H1 (cell line): ENCODE data around the gene C11orf54. TPM values are rescaled to one million over a fixed set of nuclear protein-coding genes. Genes with fewer than 3 reads are reported as not detected.

Experiments
- SIN3A ChIP-seq, 2 experiments: IDR thresholded peaks in 1 of 2; conservative IDR thresholded peaks in 1 of 2; 2 replicates each; pipeline ENCODE4 v1.6.1; 2011 to 2012; ENCODE audit warnings: low read length in 2 of 2, improper control_type of control experiment in 1 of 2, low read depth in 1 of 2, mild to moderate bottlenecking in 1 of 2
- polyA plus RNA-seq, 7 experiments: library from polyadenylated mRNA; depleted of rRNA in 3 of 7; stranded (reverse) in 5 of 7; unstranded in 2 of 7; fragments of >200 nt in 5 of 7; fragments of 200-250 nt in 2 of 7; gene quantifications; 1 replicate in 5 of 7; 2 replicates in 1 of 7; 4 replicates in 1 of 7; pipeline versions ENCODE4 v1.2.1 to v1.2.3, GENCODE V29; 2011 to 2013; ENCODE audit warnings: missing spikeins in 2 of 7, mixed read lengths in 2 of 7
- total RNA-seq: library from RNA; stranded (reverse); fragmentation: NEBNext Ultra II Directional; extraction: Animal tissue kit (Norgen Biotek cat#: 25700); gene quantifications from 2 replicates; pipeline ENCODE4 v1.2.1, GENCODE V29; 2021
- TF ChIP-seq, protein P1 (sequence below): fragments of 300-600 bp; sonication (generic); IDR thresholded peaks from 2 replicates; pipeline ENCODE4 v1.7.1; 2012; ENCODE audit warnings: low read length, moderate library complexity, mild to moderate bottlenecking, inconsistent platforms; ENCODE audit not compliant: insufficient replicate concordance

The C11orf54 gene
- total and polyA plus RNA-seq, 2 of the 8 experiments (the other 6 are each of a cell fraction or from before 2014, with no cell fraction given): 14.7 to 24.5 TPM

GRCh38 chr11:93729129-93729616, 12.3 kb upstream of the C11orf54 start (continued):
- TF ChIP-seq, protein P1, sequence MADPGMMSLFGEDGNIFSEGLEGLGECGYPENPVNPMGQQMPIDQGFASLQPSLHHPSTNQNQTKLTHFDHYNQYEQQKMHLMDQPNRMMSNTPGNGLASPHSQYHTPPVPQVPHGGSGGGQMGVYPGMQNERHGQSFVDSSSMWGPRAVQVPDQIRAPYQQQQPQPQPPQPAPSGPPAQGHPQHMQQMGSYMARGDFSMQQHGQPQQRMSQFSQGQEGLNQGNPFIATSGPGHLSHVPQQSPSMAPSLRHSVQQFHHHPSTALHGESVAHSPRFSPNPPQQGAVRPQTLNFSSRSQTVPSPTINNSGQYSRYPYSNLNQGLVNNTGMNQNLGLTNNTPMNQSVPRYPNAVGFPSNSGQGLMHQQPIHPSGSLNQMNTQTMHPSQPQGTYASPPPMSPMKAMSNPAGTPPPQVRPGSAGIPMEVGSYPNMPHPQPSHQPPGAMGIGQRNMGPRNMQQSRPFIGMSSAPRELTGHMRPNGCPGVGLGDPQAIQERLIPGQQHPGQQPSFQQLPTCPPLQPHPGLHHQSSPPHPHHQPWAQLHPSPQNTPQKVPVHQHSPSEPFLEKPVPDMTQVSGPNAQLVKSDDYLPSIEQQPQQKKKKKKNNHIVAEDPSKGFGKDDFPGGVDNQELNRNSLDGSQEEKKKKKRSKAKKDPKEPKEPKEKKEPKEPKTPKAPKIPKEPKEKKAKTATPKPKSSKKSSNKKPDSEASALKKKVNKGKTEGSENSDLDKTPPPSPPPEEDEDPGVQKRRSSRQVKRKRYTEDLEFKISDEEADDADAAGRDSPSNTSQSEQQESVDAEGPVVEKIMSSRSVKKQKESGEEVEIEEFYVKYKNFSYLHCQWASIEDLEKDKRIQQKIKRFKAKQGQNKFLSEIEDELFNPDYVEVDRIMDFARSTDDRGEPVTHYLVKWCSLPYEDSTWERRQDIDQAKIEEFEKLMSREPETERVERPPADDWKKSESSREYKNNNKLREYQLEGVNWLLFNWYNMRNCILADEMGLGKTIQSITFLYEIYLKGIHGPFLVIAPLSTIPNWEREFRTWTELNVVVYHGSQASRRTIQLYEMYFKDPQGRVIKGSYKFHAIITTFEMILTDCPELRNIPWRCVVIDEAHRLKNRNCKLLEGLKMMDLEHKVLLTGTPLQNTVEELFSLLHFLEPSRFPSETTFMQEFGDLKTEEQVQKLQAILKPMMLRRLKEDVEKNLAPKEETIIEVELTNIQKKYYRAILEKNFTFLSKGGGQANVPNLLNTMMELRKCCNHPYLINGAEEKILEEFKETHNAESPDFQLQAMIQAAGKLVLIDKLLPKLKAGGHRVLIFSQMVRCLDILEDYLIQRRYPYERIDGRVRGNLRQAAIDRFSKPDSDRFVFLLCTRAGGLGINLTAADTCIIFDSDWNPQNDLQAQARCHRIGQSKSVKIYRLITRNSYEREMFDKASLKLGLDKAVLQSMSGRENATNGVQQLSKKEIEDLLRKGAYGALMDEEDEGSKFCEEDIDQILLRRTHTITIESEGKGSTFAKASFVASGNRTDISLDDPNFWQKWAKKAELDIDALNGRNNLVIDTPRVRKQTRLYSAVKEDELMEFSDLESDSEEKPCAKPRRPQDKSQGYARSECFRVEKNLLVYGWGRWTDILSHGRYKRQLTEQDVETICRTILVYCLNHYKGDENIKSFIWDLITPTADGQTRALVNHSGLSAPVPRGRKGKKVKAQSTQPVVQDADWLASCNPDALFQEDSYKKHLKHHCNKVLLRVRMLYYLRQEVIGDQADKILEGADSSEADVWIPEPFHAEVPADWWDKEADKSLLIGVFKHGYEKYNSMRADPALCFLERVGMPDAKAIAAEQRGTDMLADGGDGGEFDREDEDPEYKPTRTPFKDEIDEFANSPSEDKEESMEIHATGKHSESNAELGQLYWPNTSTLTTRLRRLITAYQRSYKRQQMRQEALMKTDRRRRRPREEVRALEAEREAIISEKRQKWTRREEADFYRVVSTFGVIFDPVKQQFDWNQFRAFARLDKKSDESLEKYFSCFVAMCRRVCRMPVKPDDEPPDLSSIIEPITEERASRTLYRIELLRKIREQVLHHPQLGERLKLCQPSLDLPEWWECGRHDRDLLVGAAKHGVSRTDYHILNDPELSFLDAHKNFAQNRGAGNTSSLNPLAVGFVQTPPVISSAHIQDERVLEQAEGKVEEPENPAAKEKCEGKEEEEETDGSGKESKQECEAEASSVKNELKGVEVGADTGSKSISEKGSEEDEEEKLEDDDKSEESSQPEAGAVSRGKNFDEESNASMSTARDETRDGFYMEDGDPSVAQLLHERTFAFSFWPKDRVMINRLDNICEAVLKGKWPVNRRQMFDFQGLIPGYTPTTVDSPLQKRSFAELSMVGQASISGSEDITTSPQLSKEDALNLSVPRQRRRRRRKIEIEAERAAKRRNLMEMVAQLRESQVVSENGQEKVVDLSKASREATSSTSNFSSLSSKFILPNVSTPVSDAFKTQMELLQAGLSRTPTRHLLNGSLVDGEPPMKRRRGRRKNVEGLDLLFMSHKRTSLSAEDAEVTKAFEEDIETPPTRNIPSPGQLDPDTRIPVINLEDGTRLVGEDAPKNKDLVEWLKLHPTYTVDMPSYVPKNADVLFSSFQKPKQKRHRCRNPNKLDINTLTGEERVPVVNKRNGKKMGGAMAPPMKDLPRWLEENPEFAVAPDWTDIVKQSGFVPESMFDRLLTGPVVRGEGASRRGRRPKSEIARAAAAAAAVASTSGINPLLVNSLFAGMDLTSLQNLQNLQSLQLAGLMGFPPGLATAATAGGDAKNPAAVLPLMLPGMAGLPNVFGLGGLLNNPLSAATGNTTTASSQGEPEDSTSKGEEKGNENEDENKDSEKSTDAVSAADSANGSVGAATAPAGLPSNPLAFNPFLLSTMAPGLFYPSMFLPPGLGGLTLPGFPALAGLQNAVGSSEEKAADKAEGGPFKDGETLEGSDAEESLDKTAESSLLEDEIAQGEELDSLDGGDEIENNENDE: peak; percentile 10
- 0 out of 4 replicates have a peak, but pooled peaks of 1 of the 2 experiments have one; percentile 80 for TF ChIP-seq SIN3A (conservative IDR thresholded peaks at IDR 0.05 in 1 of 2, IDR thresholded peaks at IDR 0.05 in 1 of 2; ENCODE audit: low read depth in 1 of 2, low read length in 2 of 2)
